RWPE1 (cell line): ENCODE measurements around the gene CACNG5.

ENCODE experiments used
- CTCF ChIA-PET: fragments of 350-600 bp; sonication (Branson Sonifier 250); formaldehyde crosslinking; extraction: SDS; loops from one replicate; lab custom pipeline; 2021; lab: Yijun Ruan, JAX
- POLR2A ChIA-PET: fragments of 400-600 bp; formaldehyde crosslinking; extraction: SDS; loops from one replicate; lab custom pipeline; 2020; ENCODE audit warnings: antibody characterized with exemption; ENCODE audit not compliant: low non-redundant PET; lab: Yijun Ruan, JAX
- DNase-seq: peaks from one replicate; pipeline ENCODE4 v3.0.0; 2012; ENCODE audit warnings: low spot score
- H3K27ac ChIP-seq: fragments of 450-650 bp; 2 replicates; pipeline ENCODE4 v1.5.1; 2017
- CTCF ChIP-seq: fragments of 450-650 bp; conservative IDR thresholded peaks from 2 replicates; pipeline ENCODE4 v1.5.1; 2017; ENCODE audit warnings: low read depth, mild to moderate bottlenecking

CACNG5 gene

GRCh38 chr17:66814026-66814425, 20.9 kb upstream of the CACNG5 start:
- no peak overlapping the region for H3K27ac ChIP-seq
- ChIA-PET POLR2A (no interaction called here), CTCF (no interaction called here)
- no peak for DNase-seq
- TF ChIP-seq CTCF, result no peak

- ChIA-PET POLR2A (no interaction called here), CTCF (no interaction called here)
- no peak overlapping the region for H3K27ac ChIP-seq
- TF ChIP-seq CTCF, result no peak
- no peak for DNase-seq
Measured at GRCh38 chr17:66814570-66814969, 20.3 kb upstream of the CACNG5 start.

GRCh38 chr17:66817750-66818149, 17.2 kb upstream of the CACNG5 start:
- H3K27ac ChIP-seq, result no peak overlapping the region
- TF ChIP-seq CTCF, result no peak
- no peak for DNase-seq
- ChIA-PET CTCF (interaction anchor here (0.6 kb wide), 1 partner anchor 178 kb away, joined by 3 read pairs; no protein-coding TSS in a partner anchor), POLR2A (no interaction called here)

- DNase-seq, result no peak
- ChIA-PET CTCF (interaction anchor here (0.6 kb wide), 1 partner anchor 67 kb away, joined by 4 read pairs; no protein-coding TSS in a partner anchor), POLR2A (no interaction called here)
- no peak overlapping the region for H3K27ac ChIP-seq
- TF ChIP-seq CTCF, result no peak
Measured at GRCh38 chr17:66819466-66819865, 15.5 kb upstream of the CACNG5 start.

GRCh38 chr17:66822009-66822408, 12.9 kb upstream of the CACNG5 start:
- no peak overlapping the region for H3K27ac ChIP-seq
- ChIA-PET POLR2A (no interaction called here), CTCF (no interaction called here)
- no peak for TF ChIP-seq CTCF
- DNase-seq, result no peak

- ChIA-PET CTCF (no interaction called here), POLR2A (no interaction called here)
- DNase-seq, result no peak
Measured at GRCh38 chr17:66826856-66827255, 8.1 kb upstream of the CACNG5 start.

More at GRCh38 chr17:66826856-66827255, 8.1 kb upstream of the CACNG5 start:
- no peak for TF ChIP-seq CTCF
- H3K27ac ChIP-seq, result no peak overlapping the region
